Left lung (tissue), 10 donors: ENCODE results near the gene GSTCD. TPM values are rescaled to one million over a fixed set of nuclear protein-coding genes. Genes with fewer than 3 reads are reported as not detected.

Experiments
- ATAC-seq: fragments of 200-7000 bp; cut with Tn5 transposase; one replicate; pipeline ENCODE4 v1.9.1; 2020; ENCODE audit warnings: moderate library complexity
- DNase-seq, 4 donors: peaks; one replicate each; pipeline ENCODE4 v3.0.0-alpha.2; 2013 to 2020
- H3K27ac ChIP-seq, 2 donors: fragments of 200-600 bp; sonication (generic) in 1 of 2; one replicate each; pipeline versions ENCODE4 v1.5.0 to v1.8.0; 2020 to 2021
- H3K27me3 ChIP-seq, 2 donors: fragments of 200-600 bp; sonication (generic) in 1 of 2; one replicate each; pipeline versions ENCODE4 v1.5.0 to v1.8.0; 2020 to 2021
- H3K36me3 ChIP-seq, 2 donors: fragments of 200-600 bp; sonication (generic) in 1 of 2; one replicate each; pipeline versions ENCODE4 v1.5.0 to v1.8.0; 2020 to 2021
- H3K4me1 ChIP-seq, 2 donors: fragments of 200-600 bp; one replicate each; pipeline ENCODE4 v1.8.0; 2021
- H3K4me3 ChIP-seq, 2 donors: fragments of 200-600 bp; sonication (generic) in 1 of 2; one replicate each; pipeline versions ENCODE4 v1.5.0 to v1.8.0; 2020 to 2021; ENCODE audit warnings: mild to moderate bottlenecking in 1 of 2
- H3K9me3 ChIP-seq, 2 donors: fragments of 200-600 bp; sonication (generic) in 1 of 2; one replicate each; pipeline versions ENCODE4 v1.5.0 to v1.8.0; 2020 to 2021
- intact Hi-C, 2 donors: fragments of 100-400 bp; cut with DNase I; formaldehyde crosslinking; loops; one replicate each; pipeline versions ENCODE4 v1.11.2 to v1.14.2; 2022
- polyA plus RNA-seq, 6 donors: library from polyadenylated mRNA; unstranded; fragments of 120-200 nt; gene quantifications; one replicate each; pipeline ENCODE4 v1.2.1, GENCODE V29; 2013; ENCODE audit not compliant: insufficient read length in 6 of 6
- total RNA-seq, 2 donors: library from RNA; stranded (reverse); fragmentation: NEBNext Ultra II Directional; extraction: Animal tissue kit (Norgen Biotek cat#: 25700); gene quantifications; one replicate each; pipeline ENCODE4 v1.2.1, GENCODE V29; 2021
- TF ChIP-seq, protein P1 (sequence below), 2 donors: fragments of 200-600 bp; sonication (generic) in 1 of 2; IDR thresholded peaks; one replicate each; pipeline versions ENCODE4 v1.5.0 to v1.8.0; 2021; ENCODE audit warnings: antibody characterized with exemption in 2 of 2
- donor health status: DM: no; HTN: yes; CAD: no.
- donor health status: DM: no; HTN: no; CAD: no.

GSTCD gene
- total and polyA plus RNA-seq, 8 donors = 10.8 to 16.9 (median 15.2) TPM

DNA sequence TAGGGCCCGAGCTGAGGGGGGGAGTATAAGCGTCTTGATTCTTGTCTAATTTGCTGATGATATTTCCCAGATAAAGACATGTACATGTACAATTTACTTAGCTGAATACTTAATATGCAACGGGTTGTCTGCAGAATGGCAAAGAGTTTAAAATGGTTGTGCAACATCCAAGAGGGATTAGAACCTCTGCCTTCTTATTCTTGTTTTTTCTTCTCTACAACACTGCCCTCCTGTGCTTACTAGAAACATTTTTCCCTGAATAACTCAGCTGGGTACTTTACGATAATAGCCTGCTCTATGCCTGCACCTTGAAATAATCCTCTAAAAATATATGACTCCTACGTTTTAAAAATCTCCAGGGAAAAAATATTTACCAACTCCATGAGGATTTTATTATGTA, 41.9 kb upstream of the GSTCD start:
- DNase-seq (no peak), ATAC-seq (peak; percentile 81)
- no peaks in the 10 kb centered on the region for H3K4me1 ChIP-seq
- H3K4me3 ChIP-seq = no peak overlapping the region
- no peak overlapping the region for H3K27ac ChIP-seq
- intact Hi-C loops = loop anchor here in 1 of 2 donors (10.0 kb wide), 1 partner anchor 142 kb away; no protein-coding TSS in a partner anchor
- no peaks in the 10 kb centered on the region for H3K36me3 ChIP-seq
- TF ChIP-seq, protein P1, sequence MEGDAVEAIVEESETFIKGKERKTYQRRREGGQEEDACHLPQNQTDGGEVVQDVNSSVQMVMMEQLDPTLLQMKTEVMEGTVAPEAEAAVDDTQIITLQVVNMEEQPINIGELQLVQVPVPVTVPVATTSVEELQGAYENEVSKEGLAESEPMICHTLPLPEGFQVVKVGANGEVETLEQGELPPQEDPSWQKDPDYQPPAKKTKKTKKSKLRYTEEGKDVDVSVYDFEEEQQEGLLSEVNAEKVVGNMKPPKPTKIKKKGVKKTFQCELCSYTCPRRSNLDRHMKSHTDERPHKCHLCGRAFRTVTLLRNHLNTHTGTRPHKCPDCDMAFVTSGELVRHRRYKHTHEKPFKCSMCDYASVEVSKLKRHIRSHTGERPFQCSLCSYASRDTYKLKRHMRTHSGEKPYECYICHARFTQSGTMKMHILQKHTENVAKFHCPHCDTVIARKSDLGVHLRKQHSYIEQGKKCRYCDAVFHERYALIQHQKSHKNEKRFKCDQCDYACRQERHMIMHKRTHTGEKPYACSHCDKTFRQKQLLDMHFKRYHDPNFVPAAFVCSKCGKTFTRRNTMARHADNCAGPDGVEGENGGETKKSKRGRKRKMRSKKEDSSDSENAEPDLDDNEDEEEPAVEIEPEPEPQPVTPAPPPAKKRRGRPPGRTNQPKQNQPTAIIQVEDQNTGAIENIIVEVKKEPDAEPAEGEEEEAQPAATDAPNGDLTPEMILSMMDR (IDR thresholded peaks at IDR 0.05) = peak in 1 of 2 donors; percentile 24
- H3K9me3 ChIP-seq = no peaks in the 10 kb centered on the region
- H3K27me3 ChIP-seq = no peaks in the 10 kb centered on the region

DNA sequence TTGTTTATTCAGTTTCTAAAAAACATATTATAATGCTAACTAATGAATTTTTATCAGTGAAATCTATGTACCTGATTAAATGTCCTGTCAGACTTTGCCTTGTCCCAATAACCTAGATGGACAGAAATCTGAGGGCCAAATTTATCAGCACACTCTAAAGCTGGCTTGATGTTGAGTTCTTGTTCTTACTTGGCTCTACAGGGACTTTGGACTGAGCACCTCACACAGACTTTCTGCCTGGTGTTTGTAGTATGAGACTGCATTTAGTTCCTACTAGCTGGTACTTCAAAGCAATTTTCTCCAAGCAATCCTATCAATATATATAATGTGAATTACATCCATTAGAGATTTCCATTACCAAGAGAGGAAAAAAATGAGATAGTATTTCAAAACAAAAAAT, 37.9 kb upstream of the GSTCD start:
- TF ChIP-seq, protein P1 (IDR thresholded peaks at IDR 0.05) = no peak
- DNase-seq = no peak
- intact Hi-C loops = no loop called here
- no peak overlapping the region for H3K4me3 ChIP-seq
- no peak overlapping the region for H3K27ac ChIP-seq
- H3K27me3 ChIP-seq = no peaks in the 10 kb centered on the region
- H3K4me1 ChIP-seq = no peaks in the 10 kb centered on the region
- ATAC-seq = no peak
- H3K36me3 ChIP-seq = no peaks in the 10 kb centered on the region
- H3K9me3 ChIP-seq = no peaks in the 10 kb centered on the region

DNA sequence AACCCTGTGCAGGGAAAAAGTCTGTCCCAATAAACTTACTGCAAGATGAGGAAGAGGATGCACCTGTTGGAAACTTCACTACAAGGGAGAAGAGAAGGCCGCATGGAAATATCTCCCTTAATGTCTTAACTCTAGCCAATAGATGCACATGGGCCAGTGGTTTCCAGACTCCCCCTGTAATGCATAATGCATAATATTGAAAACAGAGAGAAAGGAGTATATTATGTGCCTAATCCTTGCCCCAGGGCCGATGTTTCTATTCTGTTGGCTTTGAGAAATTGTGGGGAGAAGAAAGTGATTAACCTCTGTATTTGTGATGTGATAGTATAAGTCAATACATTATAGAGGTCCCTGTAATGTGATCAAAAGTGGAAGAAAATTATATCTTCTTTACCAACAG, 37.3 kb upstream of the GSTCD start:
- no peak overlapping the region for H3K27ac ChIP-seq
- H3K27me3 ChIP-seq = no peaks in the 10 kb centered on the region
- DNase-seq = no peak
- H3K9me3 ChIP-seq = no peaks in the 10 kb centered on the region
- TF ChIP-seq, protein P1 (IDR thresholded peaks at IDR 0.05) = no peak
- no peaks in the 10 kb centered on the region for H3K4me1 ChIP-seq
- intact Hi-C loops = no loop called here
- no peak overlapping the region for H3K4me3 ChIP-seq
- H3K36me3 ChIP-seq = no peaks in the 10 kb centered on the region
- no peak for ATAC-seq

DNA sequence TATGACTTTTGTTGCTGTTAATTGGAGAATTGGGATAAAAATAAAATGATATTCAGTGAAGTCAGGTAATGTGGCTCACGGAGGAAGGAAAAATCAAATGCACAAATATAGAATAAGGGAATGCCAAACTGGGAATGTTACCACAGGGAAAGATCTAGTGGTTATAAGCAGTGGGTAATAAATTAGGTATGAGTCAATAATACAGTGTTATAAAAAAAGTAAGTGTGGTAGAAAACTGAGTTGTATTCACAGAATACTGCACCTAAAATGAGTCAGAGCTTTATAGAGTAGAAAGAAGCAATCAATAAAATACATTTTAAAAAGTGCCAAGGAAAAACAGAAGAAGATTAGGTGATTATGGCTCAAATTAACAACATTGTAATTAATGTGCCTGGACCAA, 34.6 kb upstream of the GSTCD start:
- Histone ChIP-seq H3K4me3 (no peak overlapping the region), H3K4me1 (no peaks in the 10 kb centered on the region), H3K9me3 (no peaks in the 10 kb centered on the region), H3K27ac (no peak overlapping the region), H3K27me3 (no peaks in the 10 kb centered on the region), H3K36me3 (no peaks in the 10 kb centered on the region)
- DNase-seq (no peak), ATAC-seq (no peak)
- intact Hi-C loops = no loop called here
- TF ChIP-seq, protein P1 (IDR thresholded peaks at IDR 0.05) = no peak

DNA sequence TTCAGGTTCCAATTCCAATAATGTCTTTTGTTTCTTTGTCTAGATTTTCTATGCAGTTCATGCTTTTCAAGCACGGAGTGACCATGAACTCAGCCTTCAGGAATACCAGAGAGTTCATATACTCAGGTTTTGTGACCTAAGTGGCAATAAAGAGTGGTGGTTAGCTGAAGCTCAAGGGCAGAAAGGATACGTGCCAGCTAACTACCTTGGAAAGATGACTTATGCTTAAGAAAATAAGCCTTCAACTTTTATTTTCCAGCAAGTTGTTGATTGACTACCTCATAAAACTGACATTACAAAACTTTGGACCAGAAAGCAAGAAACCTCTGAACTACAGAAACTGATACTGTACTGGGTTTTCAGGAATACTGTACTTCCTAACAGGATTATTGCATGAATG, 30.9 kb upstream of the GSTCD start:
- intact Hi-C loops = no loop called here
- ATAC-seq (no peak), DNase-seq (no peak)
- no peak overlapping the region for H3K27ac ChIP-seq
- H3K4me1 ChIP-seq = no peaks in the 10 kb centered on the region
- H3K4me3 ChIP-seq = no peak overlapping the region
- H3K27me3 ChIP-seq = no peaks in the 10 kb centered on the region
- no peaks in the 10 kb centered on the region for H3K9me3 ChIP-seq
- TF ChIP-seq, protein P1 (IDR thresholded peaks at IDR 0.05) = no peak
- H3K36me3 ChIP-seq = peaks cover 0 to 13% of the 10 kb centered on the region in 2 donors
